Aorta (tissue), 4 donors: ENCODE measurements around the gene ANKRD36. TPM values are rescaled to one million over a fixed set of nuclear protein-coding genes. Genes with fewer than 3 reads are reported as not detected.

Experiments used
- polyA plus RNA-seq, 2 donors: library from polyadenylated mRNA; stranded (reverse); fragments of 200-250 nt; gene quantifications; one replicate each; pipeline ENCODE4 v1.2.3, GENCODE V29; 2013
- total RNA-seq, 2 donors: library from RNA; stranded (reverse); fragmentation: NEBNext Ultra II Directional; extraction: Animal tissue kit (Norgen Biotek cat#: 25700); gene quantifications; one replicate each; pipeline ENCODE4 v1.2.1, GENCODE V29; 2021
- donor health status: healthy with polysubstance abuse.
- donor health status: Bipolar disorder and iron deficiency.
- donor health status: DM: no; HTN: no; CAD: no.
- donor health status: DM: yes; HTN: yes; CAD: no.

The ANKRD36 gene
- total and polyA plus RNA-seq, 4 donors, result 1.8 to 62.6 (median 22.8) TPM

Other genes starting within 250 kb of the ANKRD36 start
- 10 to 100 TPM; 49.6 to 55.6 TPM for gene SEMA4C, start 243.1 kb upstream of the ANKRD36 start, total RNA-seq
- 10 to 100 TPM in 1 of 2 donors, 1 to 10 TPM in 1; 6.1 to 38.8 TPM for gene SEMA4C, start 243.1 kb upstream of the ANKRD36 start, polyA plus RNA-seq
- gene FAM178B, start 126.6 kb upstream of the ANKRD36 start, total RNA-seq, result 1 to 10 TPM in 1 of 2 donors, under 1 TPM in 1; 0.75 to 1.2 TPM
- 1 to 10 TPM; 3.4 to 5.9 TPM for gene FAM178B, start 126.6 kb upstream of the ANKRD36 start, polyA plus RNA-seq
- gene FAHD2B, start 18.3 kb upstream of the ANKRD36 start, total RNA-seq, result 10 to 100 TPM; 12.0 to 14.6 TPM
- 10 to 100 TPM; 13.1 to 20.0 TPM for gene FAHD2B, start 18.3 kb upstream of the ANKRD36 start, polyA plus RNA-seq